Transverse colon (tissue), 4 donors: Measurements from ENCODE around the gene TULP3. TPM values are rescaled to one million over a fixed set of nuclear protein-coding genes. Genes with fewer than 3 reads are reported as not detected.

ENCODE experiments used
- DNase-seq: peaks from one replicate; pipeline ENCODE4 v3.0.0-alpha.2; 2019
- H3K27ac ChIP-seq, 4 donors: fragments of 200-600 bp; sonication (generic); 2 replicates each; pipeline ENCODE4 v1.5.1; 2016 to 2018; ENCODE audit warnings: inconsistent platforms in 4 of 4
- H3K27me3 ChIP-seq: fragments of 200-600 bp; sonication (generic); 2 replicates; pipeline ENCODE4 v1.5.1; 2017; ENCODE audit warnings: inconsistent platforms
- H3K36me3 ChIP-seq, 4 donors: fragments of 200-600 bp; sonication (generic); 2 replicates each; pipeline ENCODE4 v1.5.1; 2017 to 2019; ENCODE audit warnings: inconsistent platforms in 4 of 4
- H3K4me1 ChIP-seq, 4 donors: fragments of 200-600 bp; sonication (generic); 2 replicates each; pipeline ENCODE4 v1.5.1; 2017 to 2020; ENCODE audit warnings: inconsistent platforms in 4 of 4
- H3K4me3 ChIP-seq, 4 donors: fragments of 200-600 bp; sonication (generic); 1 replicate in 1 of 4; 2 replicates in 3 of 4; pipeline versions ENCODE4 v1.5.1 to v1.6.1; 2017 to 2019; ENCODE audit warnings: inconsistent platforms in 4 of 4
- H3K9me3 ChIP-seq, 2 donors: fragments of 200-600 bp; sonication (generic); 2 replicates each; pipeline ENCODE4 v1.5.1; 2017 to 2019; ENCODE audit warnings: inconsistent platforms in 2 of 2
- CTCF ChIP-seq, 5 experiments: fragments of 200-600 bp in 3 of 5; fragments of 450-650 bp in 2 of 5; sonication (generic) in 3 of 5; IDR thresholded peaks; 1 replicate in 2 of 5; 2 replicates in 3 of 5; pipeline ENCODE4 v1.5.1; 2016 to 2017; ENCODE audit warnings: antibody characterized with exemption in 5 of 5, inconsistent platforms in 3 of 5, mild to moderate bottlenecking in 2 of 5, moderate library complexity in 1 of 5
- EP300 ChIP-seq: sonication (generic); formaldehyde crosslinking; IDR thresholded peaks from one replicate; pipeline ENCODE4 v1.6.1; 2017; ENCODE audit warnings: antibody characterized with exemption, low read depth
- POLR2A ChIP-seq: fragments of 450-650 bp; IDR thresholded peaks from one replicate; pipeline ENCODE4 v1.6.1; 2016; ENCODE audit warnings: antibody characterized with exemption, mild to moderate bottlenecking, moderate library complexity
- POLR2AphosphoS5 ChIP-seq, 3 donors: sonication (generic); formaldehyde crosslinking; IDR thresholded peaks; one replicate each; pipeline ENCODE4 v1.6.1; 2016; ENCODE audit warnings: antibody characterized with exemption in 3 of 3
- WGBS, 2 donors: methylation state at CpG; one replicate each; pipeline ENCODE4 v1.1.5; 2018; ENCODE audit warnings: low coverage in 1 of 2; 5-methylcytosine and 5-hydroxymethylcytosine counted together
- in situ Hi-C, 4 donors: fragments of 200-750 bp; cut with MboI; loops; one replicate each; pipeline versions ENCODE4 v1.15.0 to v1.15.1; 2017; ENCODE audit warnings: low sequenced_read_pairs in 3 of 4, low pct_ligation_motif_present in 1 of 4, low pct_unique_long_range_greater_than_20kb in 1 of 4
- intact Hi-C: fragments of 100-400 bp; cut with DNase I; formaldehyde crosslinking; loops from one replicate; pipeline ENCODE4 v1.15.1; 2023; ENCODE audit warnings: low total_unique reads
- total RNA-seq, 4 donors: library from RNA; depleted of rRNA; stranded (reverse); fragments of >200 nt; gene quantifications; one replicate each; pipeline ENCODE4 v1.1.0, GENCODE V29; 2016

TULP3 gene, protein sequence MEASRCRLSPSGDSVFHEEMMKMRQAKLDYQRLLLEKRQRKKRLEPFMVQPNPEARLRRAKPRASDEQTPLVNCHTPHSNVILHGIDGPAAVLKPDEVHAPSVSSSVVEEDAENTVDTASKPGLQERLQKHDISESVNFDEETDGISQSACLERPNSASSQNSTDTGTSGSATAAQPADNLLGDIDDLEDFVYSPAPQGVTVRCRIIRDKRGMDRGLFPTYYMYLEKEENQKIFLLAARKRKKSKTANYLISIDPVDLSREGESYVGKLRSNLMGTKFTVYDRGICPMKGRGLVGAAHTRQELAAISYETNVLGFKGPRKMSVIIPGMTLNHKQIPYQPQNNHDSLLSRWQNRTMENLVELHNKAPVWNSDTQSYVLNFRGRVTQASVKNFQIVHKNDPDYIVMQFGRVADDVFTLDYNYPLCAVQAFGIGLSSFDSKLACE
- total RNA-seq, result 10 to 100 TPM in 3 of 4 donors, 1 to 10 TPM in 1; 7.4 to 21.3 (median 16.9) TPM

GRCh38 chr12:2890388-2891239, at the start of gene TULP3:
TULP3 (plus strand) TSS chr12:2890891; CDS start chr12:2890948, 57 bp downstream.
- intact Hi-C loops, result no loop called here
- peak within 1 kb of the TSS; percentile 89 to 96 (median 96) for H3K27ac ChIP-seq
- peaks cover 4 to 26% (median 17%) of the 10 kb centered on the region in 4 donors for H3K4me1 ChIP-seq
- peak; percentile 79 for TF ChIP-seq POLR2A
- peak; percentile 91 to 95 (median 94) for TF ChIP-seq POLR2AphosphoS5 (IDR thresholded peaks at IDR 0.05)
- no peak for TF ChIP-seq CTCF (IDR thresholded peaks at IDR 0.05)
- H3K4me3 ChIP-seq, result peak within 1 kb of the TSS; percentile 58 to 97 (median 74)
- no peaks in the 10 kb centered on the region for H3K9me3 ChIP-seq
- WGBS, 2 donors, result 0% methylated on average over 50 of the region's 83 CpGs; no CpG with 5 or more reads in 1 of the 2 donors
- H3K27me3 ChIP-seq, result no peaks in the 10 kb centered on the region
- in situ Hi-C loops, result no loop called here
- H3K36me3 ChIP-seq, result no peaks in the 10 kb centered on the region
- peak; percentile 99 for DNase-seq

GRCh38 chr12:2841056-2841650, 49.5 kb upstream of the TULP3 start:
- Histone ChIP-seq H3K9me3 (no peaks in the 10 kb centered on the region), H3K27me3 (no peaks in the 10 kb centered on the region), H3K36me3 (no peaks in the 10 kb centered on the region), H3K27ac (no peak overlapping the region), H3K4me1 (no peaks in the 10 kb centered on the region), H3K4me3 (no peak overlapping the region)
- TF ChIP-seq EP300, result no peak
- no peak for TF ChIP-seq POLR2AphosphoS5 (IDR thresholded peaks at IDR 0.05)
- TF ChIP-seq CTCF (IDR thresholded peaks at IDR 0.05), result no peak
- no peak for TF ChIP-seq POLR2A
- in situ Hi-C loops, result no loop called here
- no peak for DNase-seq
- WGBS, 2 donors, result 69 to 70% methylated on average over 3 to 9 of the region's 9 CpGs
- intact Hi-C loops, result no loop called here

DNA sequence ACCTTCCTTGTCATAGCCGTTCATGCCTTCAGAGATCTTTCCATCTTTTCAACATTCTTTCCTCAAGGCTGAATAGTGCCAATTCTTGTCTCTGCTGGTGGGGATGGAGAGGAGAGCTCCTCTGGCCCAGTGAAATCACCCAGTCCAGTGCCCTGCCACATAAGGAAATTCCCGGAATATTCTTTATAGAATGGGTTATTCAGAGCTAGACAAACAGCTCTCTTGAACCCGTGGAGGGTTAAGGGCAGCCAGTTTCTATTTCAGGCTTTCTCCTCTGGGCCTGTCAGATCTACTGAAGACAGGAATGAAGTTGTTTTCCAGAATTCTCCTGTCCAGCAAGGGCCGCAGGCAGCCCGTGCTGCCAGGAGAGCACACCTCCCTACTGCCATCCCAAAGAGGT, 47.7 kb upstream of the TULP3 start:
- DNase-seq, result no peak
- 84 to 90% methylated on average over 4 to 5 of the region's 5 CpGs for WGBS, 2 donors
- Histone ChIP-seq H3K27ac (peak overlapping the region in 2 of 4 donors; percentile 7 to 30), H3K36me3 (no peaks in the 10 kb centered on the region), H3K27me3 (no peaks in the 10 kb centered on the region), H3K4me1 (no peaks in the 10 kb centered on the region), H3K4me3 (no peak overlapping the region), H3K9me3 (no peaks in the 10 kb centered on the region)
- intact Hi-C loops (no loop called here), in situ Hi-C loops (no loop called here)
- TF ChIP-seq POLR2AphosphoS5 (IDR thresholded peaks at IDR 0.05) (no peak), POLR2A (no peak), CTCF (IDR thresholded peaks at IDR 0.05) (no peak), EP300 (no peak)

DNA sequence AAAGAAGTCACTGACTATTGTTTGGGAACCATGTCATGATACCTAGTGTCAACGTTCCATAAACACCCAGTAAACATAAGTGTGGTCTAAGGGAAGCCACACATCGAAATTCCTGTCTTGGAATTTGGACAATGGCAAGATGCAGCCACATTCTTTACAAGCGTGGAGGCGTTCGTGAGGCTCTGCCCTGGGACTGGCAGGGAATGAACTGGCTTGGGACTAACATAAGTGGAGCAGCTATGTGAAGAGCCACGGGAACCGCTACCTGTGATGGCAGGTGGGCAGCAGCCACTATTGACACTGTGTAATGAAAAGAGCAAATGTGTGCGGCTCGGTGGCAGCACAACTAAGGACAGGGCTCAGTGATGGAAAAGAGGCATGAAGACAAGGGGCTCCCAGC, 45.9 kb upstream of the TULP3 start:
- Histone ChIP-seq H3K4me1 (peaks cover 0 to 5% (median 0%) of the 10 kb centered on the region in 4 donors), H3K27ac (peak overlapping the region in 1 of 4 donors; percentile 30), H3K4me3 (no peak overlapping the region), H3K9me3 (no peaks in the 10 kb centered on the region), H3K36me3 (no peaks in the 10 kb centered on the region), H3K27me3 (no peaks in the 10 kb centered on the region)
- DNase-seq, result no peak
- 82 to 89% methylated on average over 6 to 9 of the region's 9 CpGs for WGBS, 2 donors
- in situ Hi-C loops (no loop called here), intact Hi-C loops (no loop called here)
- TF ChIP-seq POLR2AphosphoS5 (IDR thresholded peaks at IDR 0.05) (no peak), CTCF (IDR thresholded peaks at IDR 0.05) (no peak), POLR2A (no peak), EP300 (no peak)
